Putamen (tissue), 1 donor: ENCODE measurements around the gene WNK2.

Source experiments
- DNase-seq: peaks from one replicate; pipeline ENCODE4 v3.0.0-alpha.2; 2016; ENCODE audit warnings: low spot score

The WNK2 gene

DNA sequence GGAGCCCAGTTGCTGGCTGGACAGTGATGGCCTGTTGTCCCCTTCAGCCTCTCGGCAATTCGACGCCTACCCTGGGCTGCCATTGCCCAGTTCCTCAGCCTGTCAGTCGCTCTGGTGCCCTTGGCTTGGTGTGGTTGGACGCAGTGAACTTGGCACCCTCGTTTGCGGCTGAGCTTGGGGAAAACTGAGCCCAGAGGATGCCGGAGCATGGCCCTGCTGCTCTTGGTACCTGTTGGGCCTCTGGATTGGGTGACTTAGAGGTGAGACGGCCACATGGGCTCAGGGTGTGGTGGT is 16.5 kb downstream of the WNK2 start:
- no peak for DNase-seq

DNA sequence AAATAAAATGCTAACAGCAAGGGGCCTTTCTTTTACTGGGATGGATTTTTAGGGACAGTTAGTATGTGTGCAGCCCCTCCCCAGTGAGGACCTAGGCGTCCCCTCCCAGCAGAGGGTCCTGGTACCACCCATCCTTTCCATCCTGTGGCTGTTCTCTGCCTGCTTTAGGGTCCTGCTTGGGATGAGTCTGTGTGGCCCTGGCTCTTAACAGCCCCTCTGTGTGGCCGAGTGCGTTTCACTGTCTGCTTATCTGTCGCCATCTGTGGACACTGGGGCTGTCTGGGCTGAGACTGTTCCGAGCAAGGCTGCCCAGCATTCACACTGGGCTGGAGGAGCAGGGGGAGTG is 17.0 kb downstream of the WNK2 start:
- DNase-seq: no peak

- no peak for DNase-seq
Observed at GRCh38 chr9:93203026-93203717, 19.2 kb downstream of the WNK2 start.

DNA sequence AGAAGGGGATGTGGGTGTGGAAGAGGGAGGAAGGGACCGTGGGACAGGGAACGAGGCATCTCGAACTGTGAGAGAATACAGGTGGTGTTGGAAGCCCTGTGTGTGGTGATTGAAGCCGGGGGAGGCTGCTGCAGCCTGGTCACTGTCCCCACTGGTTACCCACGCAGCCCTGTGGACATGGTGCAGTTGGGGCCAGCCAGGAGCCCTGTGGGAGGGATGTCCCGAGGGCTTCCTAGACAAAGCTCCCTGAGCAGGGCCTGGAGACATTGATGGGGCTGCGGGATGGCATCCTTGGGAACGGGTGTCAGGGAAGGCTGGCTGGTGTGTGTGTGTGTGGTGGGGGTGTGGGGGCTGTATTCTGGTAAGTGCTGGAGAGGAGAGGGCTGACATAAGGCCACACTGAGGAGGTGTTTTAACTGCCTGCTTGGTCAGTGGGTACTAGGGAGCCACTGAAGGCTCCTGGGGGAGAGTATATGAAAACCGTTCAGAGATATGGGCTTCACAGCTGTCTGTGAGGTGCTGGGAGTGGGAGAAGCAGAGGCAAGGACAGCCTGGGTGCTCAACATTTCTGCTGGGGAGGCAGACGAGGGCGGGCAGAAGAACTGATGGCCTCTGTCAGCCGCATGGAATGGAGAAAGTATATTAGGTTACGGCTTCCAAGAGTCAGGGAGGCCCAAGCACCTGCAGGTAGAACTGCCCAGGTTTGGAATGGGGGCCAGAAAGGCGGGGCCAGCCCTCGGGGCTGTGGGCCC is 20.0 kb downstream of the WNK2 start:
- no peak for DNase-seq

- no peak for DNase-seq
Observed at GRCh38 chr9:93204470-93205043, 20.6 kb downstream of the WNK2 start.

- DNase-seq: peak; percentile 52
Observed at GRCh38 chr9:93205045-93205768, 21.3 kb downstream of the WNK2 start.

DNA sequence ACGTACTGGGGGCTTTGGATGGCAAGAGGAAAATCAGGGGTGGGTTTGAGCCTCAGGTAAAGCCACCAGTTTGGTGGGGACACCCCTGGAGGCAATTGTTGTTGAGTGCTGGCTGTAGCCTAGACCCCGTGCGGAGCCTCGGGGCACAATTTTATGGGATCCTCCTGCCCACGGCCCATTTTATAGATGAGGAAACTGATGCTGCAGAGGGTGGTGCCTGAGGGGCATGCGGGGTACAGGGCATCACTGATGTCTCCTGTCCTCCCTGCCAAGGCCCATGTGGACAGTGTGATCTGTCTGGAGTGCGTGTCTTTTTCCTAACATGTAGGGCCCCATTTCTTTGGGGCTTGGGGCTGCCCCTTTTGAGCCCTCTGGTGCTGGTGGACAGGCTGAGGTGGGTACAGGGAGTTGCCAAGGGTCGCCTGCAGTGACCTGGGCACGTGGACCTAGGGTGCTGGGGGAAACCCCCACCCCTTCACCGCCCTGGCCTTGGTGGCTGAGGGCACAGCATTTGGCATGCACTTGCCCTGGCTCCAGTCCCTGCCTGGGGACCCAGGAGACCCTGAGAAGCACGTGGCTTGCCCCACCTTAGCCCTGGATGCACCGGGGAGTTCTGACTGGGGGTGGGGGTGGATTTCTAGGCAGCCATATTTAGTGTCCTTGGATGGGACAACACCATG is 22.1 kb downstream of the WNK2 start:
- DNase-seq: no peak

DNA sequence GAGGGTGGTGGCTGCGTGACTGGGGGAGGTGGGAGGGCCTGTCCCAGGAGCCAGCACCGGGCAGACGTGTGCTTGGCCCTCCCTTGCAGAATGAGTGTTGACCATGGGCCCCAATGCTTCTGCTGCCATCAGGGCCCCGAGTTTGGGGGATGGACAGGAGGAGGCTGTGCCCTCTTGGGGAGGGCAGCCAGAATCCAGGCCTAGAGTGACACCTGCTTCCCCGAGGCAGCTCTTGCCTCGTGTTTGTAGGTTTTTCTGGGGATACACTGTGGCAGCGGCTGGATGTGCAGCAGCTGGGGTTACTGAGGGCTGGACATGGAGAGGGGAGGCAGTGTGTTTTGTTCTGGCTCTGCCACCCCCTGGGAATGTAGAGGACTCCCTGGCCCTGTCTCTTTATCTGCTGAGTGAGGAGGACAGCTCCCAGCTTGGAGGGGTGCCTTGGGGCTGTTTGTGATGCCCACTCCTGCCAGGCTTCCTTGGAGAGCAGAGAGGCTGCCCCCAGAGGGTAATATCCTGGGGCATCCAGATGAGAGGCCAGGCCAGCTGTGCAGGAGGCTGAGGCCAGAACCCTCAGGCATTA is 22.7 kb downstream of the WNK2 start:
- DNase-seq: no peak

GRCh38 chr9:93207326-93207814 is 23.4 kb downstream of the WNK2 start:
- peak; percentile 69 for DNase-seq

- DNase-seq: no peak
Observed at GRCh38 chr9:93207860-93208734, 24.2 kb downstream of the WNK2 start.

GRCh38 chr9:93209097-93209496 is 25.2 kb downstream of the WNK2 start:
- DNase-seq: no peak

- DNase-seq: no peak
Observed at GRCh38 chr9:93209576-93210323, 25.8 kb downstream of the WNK2 start.

GRCh38 chr9:93210324-93210973 is 26.5 kb downstream of the WNK2 start:
- DNase-seq: no peak

DNA sequence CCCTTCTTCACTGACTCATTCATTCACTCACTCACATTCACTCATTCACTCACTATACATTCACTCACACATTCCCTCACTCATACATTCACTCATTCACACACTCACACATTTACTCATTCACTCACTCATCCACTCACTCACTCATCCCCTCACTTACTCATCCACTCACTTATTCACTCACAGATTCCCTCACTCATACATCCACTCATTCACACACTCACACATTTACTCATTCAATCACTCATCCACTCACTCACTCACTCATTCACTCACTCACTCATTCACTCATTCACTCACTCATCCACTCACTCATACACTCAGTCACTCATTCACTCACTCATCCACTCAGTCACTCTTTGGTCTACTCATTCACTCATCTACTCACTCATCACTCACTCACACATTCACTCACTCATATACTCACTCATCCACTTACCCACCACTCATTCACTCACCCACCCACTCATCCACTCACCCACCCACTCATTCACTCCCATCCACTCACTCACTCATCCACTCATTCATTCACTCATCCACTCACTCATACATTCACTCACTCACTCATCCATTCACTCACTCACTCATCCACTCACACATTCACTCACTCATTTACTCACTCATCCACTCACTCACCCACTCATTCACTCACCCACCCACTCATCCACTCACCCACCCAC is 27.2 kb downstream of the WNK2 start:
- DNase-seq: no peak

GRCh38 chr9:93211654-93212001 is 27.7 kb downstream of the WNK2 start:
- no peak for DNase-seq

DNA sequence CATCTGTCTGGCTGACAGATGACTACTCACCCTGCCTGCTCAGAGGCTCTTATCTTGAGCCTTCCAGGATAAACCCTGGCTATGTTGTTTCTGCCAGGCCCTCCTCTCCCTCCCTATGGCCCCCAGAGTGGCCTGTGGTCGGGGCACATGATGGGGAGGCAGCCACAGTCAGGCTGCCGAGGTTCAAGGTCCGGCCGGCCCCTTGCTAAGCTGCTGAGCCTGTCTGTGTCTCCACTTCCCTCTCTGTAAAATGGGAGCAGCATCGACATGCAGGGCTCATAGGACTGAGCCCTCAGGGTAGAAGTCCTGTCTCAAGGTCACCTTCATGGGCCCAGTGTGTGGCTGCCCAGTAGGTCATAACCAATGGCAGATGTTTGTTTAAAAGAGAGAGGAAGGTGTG is 28.5 kb downstream of the WNK2 start:
- no peak for DNase-seq

DNA sequence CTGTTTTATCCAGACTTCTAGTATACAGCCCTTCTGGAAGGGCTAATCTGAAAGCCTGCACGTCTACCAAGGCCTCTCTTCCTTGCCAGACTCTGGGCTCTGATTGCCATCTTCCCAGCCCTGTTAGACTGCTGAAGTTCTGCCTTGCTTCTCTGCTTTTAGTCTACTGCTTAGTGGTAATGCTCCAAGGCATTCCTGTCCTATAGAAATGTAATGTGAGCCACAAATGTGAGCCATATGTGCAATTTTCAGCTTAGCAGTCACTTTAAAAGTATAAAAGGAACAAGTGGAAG is 32.1 kb downstream of the WNK2 start:
- DNase-seq: no peak

- DNase-seq: no peak
Observed at GRCh38 chr9:93217706-93218105, 33.8 kb downstream of the WNK2 start.

DNA sequence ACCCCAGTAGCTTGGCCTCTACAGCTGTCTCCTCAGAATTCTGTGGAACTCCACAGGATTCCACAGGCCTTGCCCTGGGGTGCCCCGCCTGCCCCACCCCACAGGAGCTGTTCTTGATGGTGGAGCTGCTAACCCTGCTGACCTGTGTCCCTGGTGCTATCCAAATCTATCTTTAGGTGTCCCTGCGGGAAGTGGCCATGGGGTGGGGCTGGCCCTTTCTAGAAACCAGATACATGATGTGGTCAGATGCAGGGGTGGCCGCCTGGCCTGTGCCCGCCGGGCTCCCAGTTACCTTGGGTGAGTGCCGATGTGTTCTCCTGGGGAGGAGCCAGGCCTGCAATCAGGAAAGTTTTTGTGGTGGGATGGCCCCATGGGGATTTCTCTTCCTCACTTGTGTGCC is 34.2 kb downstream of the WNK2 start:
- DNase-seq: no peak
